GM23248 (cell line): ENCODE data around the gene TMEM131.

Source experiments
- EZH2 ChIP-seq: fragments of 200-600 bp; sonication (generic); IDR thresholded peaks from 2 replicates; pipeline ENCODE4 v1.6.1; 2018; ENCODE audit warnings: antibody characterized with exemption, mild to moderate bottlenecking; ENCODE audit not compliant: insufficient read depth, poor library complexity, severe bottlenecking
- EZH2phosphoT487 ChIP-seq: fragments of 200-600 bp; sonication (generic); IDR thresholded peaks from 2 replicates; pipeline ENCODE4 v1.6.1; 2018; ENCODE audit warnings: antibody characterized with exemption, moderate library complexity, mild to moderate bottlenecking, low read depth; ENCODE audit not compliant: insufficient read depth

- no peak for TF ChIP-seq EZH2
- TF ChIP-seq EZH2phosphoT487 = no peak
These were observed 198.4 kb downstream of the TMEM131 start for GRCh38 chr2:97797355-97797754.
